HepG2 (cell line): Measurements from ENCODE around the gene CEP68. TPM values are rescaled to one million over a fixed set of nuclear protein-coding genes. Genes with fewer than 3 reads are reported as not detected.

Experiments
- DRAP1 ChIP-seq: IDR thresholded peaks from 2 replicates; pipeline ENCODE4 v1.6.1; 2016; ENCODE audit warnings: missing genetic modification reagents, missing compliant biosample characterization
- E2F5 ChIP-seq: sonication (generic); formaldehyde crosslinking; conservative IDR thresholded peaks from 2 replicates; pipeline ENCODE4 v1.4.0; 2020; ENCODE audit warnings: missing genetic modification reagents
- GABPB1 ChIP-seq: IDR thresholded peaks from 2 replicates; pipeline ENCODE4 v1.6.1; 2016; ENCODE audit warnings: mild to moderate bottlenecking, missing genetic modification reagents, moderate library complexity, missing compliant biosample characterization
- HDAC1 ChIP-seq: sonication (generic); formaldehyde crosslinking; IDR thresholded peaks from 2 replicates; pipeline ENCODE4 v1.5.1; 2020; ENCODE audit warnings: mild to moderate bottlenecking, missing genetic modification reagents
- HMG20B ChIP-seq: conservative IDR thresholded peaks from 2 replicates; pipeline ENCODE4 v1.6.1; 2016; ENCODE audit warnings: missing genetic modification reagents, missing compliant biosample characterization
- HMGXB3 ChIP-seq: sonication (generic); formaldehyde crosslinking; IDR thresholded peaks from 2 replicates; pipeline ENCODE4 v1.4.0; 2020; ENCODE audit warnings: missing genetic modification reagents, borderline replicate concordance
- KDM1A ChIP-seq: IDR thresholded peaks from 2 replicates; pipeline ENCODE4 v1.6.1; 2016; ENCODE audit warnings: missing compliant biosample characterization
- KDM2A ChIP-seq: sonication (generic); formaldehyde crosslinking; IDR thresholded peaks from 2 replicates; pipeline ENCODE4 v1.4.0; 2020; ENCODE audit warnings: low read depth, missing genetic modification reagents, borderline replicate concordance
- KLF15 ChIP-seq: sonication (generic); formaldehyde crosslinking; IDR thresholded peaks from 2 replicates; pipeline ENCODE4 v1.8.1; 2023; ENCODE audit warnings: borderline replicate concordance, mild to moderate bottlenecking, inconsistent platforms, missing genetic modification reagents, mixed read lengths
- NPAS2 ChIP-seq: sonication (generic); formaldehyde crosslinking; IDR thresholded peaks from 2 replicates; pipeline ENCODE4 v1.8.0; 2022; ENCODE audit warnings: mild to moderate bottlenecking, missing genetic modification reagents, borderline replicate concordance
- POLR2G ChIP-seq: fragments of 200-400 bp; formaldehyde crosslinking; IDR thresholded peaks from 2 replicates; pipeline ENCODE4 v1.6.1; 2018; ENCODE audit warnings: mild to moderate bottlenecking, low read depth, low read length, moderate library complexity
- SIX4 ChIP-seq: sonication (generic); formaldehyde crosslinking; IDR thresholded peaks from 2 replicates; pipeline ENCODE4 v1.4.0; 2020; ENCODE audit warnings: missing genetic modification reagents
- SMYD3 ChIP-seq: sonication (generic); formaldehyde crosslinking; IDR thresholded peaks from 2 replicates; pipeline ENCODE4 v1.8.1; 2023; ENCODE audit warnings: mild to moderate bottlenecking, missing genetic modification reagents
- THAP8 ChIP-seq: sonication (generic); formaldehyde crosslinking; IDR thresholded peaks from 2 replicates; pipeline ENCODE4 v1.5.1; 2020; ENCODE audit warnings: missing genetic modification reagents, mild to moderate bottlenecking, borderline replicate concordance
- ZFY ChIP-seq: sonication (generic); formaldehyde crosslinking; IDR thresholded peaks from 2 replicates; pipeline ENCODE4 v1.4.0; 2020; ENCODE audit warnings: missing genetic modification reagents
- ZKSCAN5 ChIP-seq: sonication (generic); formaldehyde crosslinking; IDR thresholded peaks from 2 replicates; pipeline ENCODE4 v1.5.1; 2020; ENCODE audit warnings: mild to moderate bottlenecking, missing genetic modification reagents
- ZNF329 ChIP-seq: sonication (generic); formaldehyde crosslinking; IDR thresholded peaks from 2 replicates; pipeline ENCODE4 v1.9.0; 2021; ENCODE audit warnings: low read depth, mild to moderate bottlenecking, missing genetic modification reagents
- ZNF33B ChIP-seq: sonication (generic); formaldehyde crosslinking; IDR thresholded peaks from 2 replicates; pipeline ENCODE4 v1.5.1; 2020; ENCODE audit warnings: mild to moderate bottlenecking, missing genetic modification reagents
- ZNF430 ChIP-seq: sonication (generic); formaldehyde crosslinking; IDR thresholded peaks from 2 replicates; pipeline ENCODE4 v1.9.0; 2021; ENCODE audit warnings: mild to moderate bottlenecking, missing genetic modification reagents
- ZNF558 ChIP-seq: sonication (generic); formaldehyde crosslinking; IDR thresholded peaks from 2 replicates; pipeline ENCODE4 v1.9.0; 2022; ENCODE audit warnings: mild to moderate bottlenecking, missing genetic modification reagents, borderline replicate concordance
- ZNF709 ChIP-seq: sonication (generic); formaldehyde crosslinking; IDR thresholded peaks from 2 replicates; pipeline ENCODE4 v1.5.0; 2020; ENCODE audit warnings: mild to moderate bottlenecking, missing genetic modification reagents
- ZNF780A ChIP-seq: sonication (generic); formaldehyde crosslinking; IDR thresholded peaks from 2 replicates; pipeline ENCODE4 v1.8.0; 2022; ENCODE audit warnings: mild to moderate bottlenecking, missing genetic modification reagents, moderate library complexity
- ZNF839 ChIP-seq: sonication (generic); formaldehyde crosslinking; IDR thresholded peaks from 2 replicates; pipeline ENCODE4 v1.4.0; 2020; ENCODE audit warnings: missing genetic modification reagents, mild to moderate bottlenecking, borderline replicate concordance
- ZSCAN21 ChIP-seq: sonication (generic); formaldehyde crosslinking; IDR thresholded peaks from 2 replicates; pipeline ENCODE4 v1.8.0; 2022; ENCODE audit warnings: mild to moderate bottlenecking, missing genetic modification reagents, moderate library complexity, borderline replicate concordance
- polyA plus RNA-seq, 8 experiments: library from polyadenylated mRNA; depleted of rRNA in 3 of 8; stranded (reverse) in 7 of 8; unstranded in 1 of 8; fragments of >200 nt; fragmentation: Illumina TruSeq in 4 of 8; extraction: Trizol in 4 of 8; gene quantifications; 2 replicates each; pipeline versions ENCODE4 v1.2.1 to v1.2.3, GENCODE V29; 2011 to 2016; ENCODE audit warnings: low read depth in 4 of 8, missing spikeins in 1 of 8, mixed read lengths in 1 of 8; ENCODE audit not compliant: insufficient read depth in 1 of 8
- total RNA-seq, 5 experiments: library from RNA; depleted of rRNA; stranded (reverse); fragments of >200 nt; fragmentation: Illumina TruSeq; extraction: Trizol; gene quantifications; 2 replicates each; pipeline ENCODE4 v1.2.3, GENCODE V29; 2016; ENCODE audit warnings: low read depth in 1 of 5

The CEP68 gene
- total and polyA plus RNA-seq, 2 of the 13 experiments (the other 11 are each of a cell fraction or from before 2014, with no cell fraction given): 5.7 to 9.3 TPM

- TF ChIP-seq E2F5 (CRISPR knock-in tag) (no peak; the same call in 1 of the 2 replicates), KDM2A (CRISPR knock-in tag) (peak; percentile 55; the same call in 1 of the 2 replicates), POLR2G (no peak), DRAP1 (no peak), ZFY (no peak), ZNF558 (CRISPR knock-in tag) (0 out of 2 replicates have a peak, but pooled peaks have one; percentile 14), ZKSCAN5 (no peak), ZNF780A (CRISPR knock-in tag) (peak; percentile 17; the same call in 1 of the 2 replicates), ZNF329 (CRISPR knock-in tag) (peak; percentile 29; the same call in 1 of the 2 replicates), KDM1A (CRISPR knock-in tag) (no peak), HMG20B (CRISPR knock-in tag) (no peak; the same call in 1 of the 2 replicates), ZNF33B (peak; percentile 89), HDAC1 (CRISPR knock-in tag) (peak; percentile 32; the same call in 1 of the 2 replicates), ZNF839 (CRISPR knock-in tag) (no peak), SIX4 (CRISPR knock-in tag) (no peak), NPAS2 (CRISPR knock-in tag) (no peak), HMGXB3 (CRISPR knock-in tag) (0 out of 2 replicates have a peak, but pooled peaks have one; percentile 35), THAP8 (CRISPR knock-in tag) (no peak; the same call in 1 of the 2 replicates), ZNF709 (CRISPR knock-in tag) (no peak), SMYD3 (CRISPR knock-in tag) (0 out of 2 replicates have a peak, but pooled peaks have one; percentile 60), ZNF430 (CRISPR knock-in tag) (peak; percentile 78; the same call in 1 of the 2 replicates), ZSCAN21 (CRISPR knock-in tag) (peak; percentile 71; the same call in 1 of the 2 replicates), KLF15 (CRISPR knock-in tag) (0 out of 2 replicates have a peak, but pooled peaks have one; percentile 69), GABPB1 (no peak)
Measured at GRCh38 chr2:65055422-65056214, 598 bp upstream of the CEP68 start (continued).
